OCI-LY1 (cell line): Measurements from ENCODE around the gene MSMP.

ENCODE experiments used
- H2AFZ ChIP-seq: fragments of 200-600 bp; sonication (generic), shearing (Covaris generic); 2 replicates; pipeline ENCODE4 v1.6.0; 2014; ENCODE audit warnings: antibody characterized with exemption, mild to moderate bottlenecking, low read length
- H3F3A ChIP-seq: fragments of 200-600 bp; sonication (generic), shearing (Covaris generic); 2 replicates; pipeline ENCODE4 v1.6.0; 2014; ENCODE audit warnings: mild to moderate bottlenecking, antibody characterized with exemption, low read length, moderate library complexity; ENCODE audit not compliant: insufficient read depth
- H3K27ac ChIP-seq: fragments of 200-600 bp; sonication (generic); 2 replicates; pipeline ENCODE4 v1.5.1; 2014; ENCODE audit warnings: low read length, mixed run types, mild to moderate bottlenecking, low read depth; ENCODE audit not compliant: poor library complexity, severe bottlenecking
- H3K27me3 ChIP-seq: fragments of 200-600 bp; sonication (generic); 2 replicates; pipeline ENCODE4 v1.6.0; 2014; ENCODE audit warnings: antibody characterized with exemption, mild to moderate bottlenecking, low read length, moderate library complexity; ENCODE audit not compliant: insufficient read depth
- H3K36me3 ChIP-seq: fragments of 200-600 bp; sonication (generic); 2 replicates; pipeline ENCODE4 v1.6.1; 2014; ENCODE audit warnings: mild to moderate bottlenecking, antibody characterized with exemption, low read length, moderate library complexity, mixed read lengths; ENCODE audit not compliant: insufficient read depth
- H3K4me1 ChIP-seq: fragments of 200-600 bp; sonication (generic); 2 replicates; pipeline ENCODE4 v1.5.1; 2014; ENCODE audit warnings: mild to moderate bottlenecking, low read length, moderate library complexity; ENCODE audit not compliant: insufficient read depth, severe bottlenecking
- H3K4me2 ChIP-seq: fragments of 200-600 bp; sonication (generic), shearing (Covaris generic); 2 replicates; pipeline ENCODE4 v1.6.1; 2014; ENCODE audit warnings: low read length
- H3K4me3 ChIP-seq: fragments of 200-600 bp; sonication (generic); 2 replicates; pipeline ENCODE4 v1.5.1; 2014; ENCODE audit warnings: low read length, low read depth, mild to moderate bottlenecking, mixed read lengths; ENCODE audit not compliant: poor library complexity, severe bottlenecking
- H3K79me2 ChIP-seq: fragments of 200-600 bp; shearing (Covaris generic); 2 replicates; pipeline ENCODE4 v1.6.1; 2016; ENCODE audit warnings: mixed run types, low read length, mixed read lengths; ENCODE audit not compliant: insufficient read depth
- H3K9ac ChIP-seq: fragments of 200-600 bp; sonication (generic), shearing (Covaris generic); 2 replicates; pipeline ENCODE4 v1.6.1; 2014; ENCODE audit warnings: mild to moderate bottlenecking, low read length, mixed read lengths
- H3K9me2 ChIP-seq: fragments of 200-600 bp; sonication (generic), shearing (Covaris generic); 2 replicates; pipeline ENCODE4 v1.6.1; 2014; ENCODE audit warnings: low read depth, mild to moderate bottlenecking, low read length, mixed read lengths
- H3K9me3 ChIP-seq: fragments of 200-600 bp; shearing (Covaris generic); 2 replicates; pipeline ENCODE4 v1.6.1; 2014; ENCODE audit warnings: low read length, mixed read lengths
- H4K20me1 ChIP-seq: fragments of 200-600 bp; sonication (generic), shearing (Covaris generic); 2 replicates; pipeline ENCODE4 v1.6.0; 2016; ENCODE audit warnings: mild to moderate bottlenecking, low read length; ENCODE audit not compliant: insufficient read depth
- EZH2 ChIP-seq: fragments of 200-600 bp; sonication (generic), shearing (Covaris generic); IDR thresholded peaks from 2 replicates; pipeline ENCODE4 v1.8.0; 2017; ENCODE audit warnings: borderline replicate concordance, mixed run types, mild to moderate bottlenecking, antibody characterized with exemption, low read length, moderate library complexity, mixed read lengths
- TF ChIP-seq, protein P1 (sequence below): fragments of 200-600 bp; sonication (generic), shearing (Covaris generic); IDR thresholded peaks from 2 replicates; pipeline ENCODE4 v1.5.1; 2017; ENCODE audit warnings: mild to moderate bottlenecking, antibody characterized with exemption, low read length, moderate library complexity, mixed read lengths

MSMP gene

DNA sequence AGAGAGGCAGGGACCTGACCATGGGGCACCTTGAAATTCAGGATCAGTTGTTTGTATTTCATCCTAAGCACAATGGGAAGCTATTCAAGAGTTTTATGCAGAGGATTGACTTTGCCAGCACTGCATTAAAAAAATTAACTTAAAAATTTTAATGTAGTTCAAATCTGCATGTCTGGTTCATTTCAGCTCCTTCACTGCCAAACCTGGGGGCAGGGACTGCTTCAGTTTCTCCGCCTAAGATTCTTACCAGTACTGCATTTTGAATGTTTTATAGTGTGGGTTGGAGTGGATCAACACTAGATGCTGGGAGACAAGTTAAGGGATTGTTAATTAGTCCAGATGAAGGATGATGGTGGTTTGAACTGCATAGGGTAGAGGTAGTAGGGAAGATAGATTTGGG is 15.7 kb upstream of the MSMP start:
- H3K36me3 ChIP-seq: peaks cover 3% of the 10 kb centered on the region; the same call in 1 of the 2 replicates
- no peaks in the 10 kb centered on the region for H3F3A ChIP-seq
- no peak overlapping the region for H3K4me2 ChIP-seq
- H2AFZ ChIP-seq: no peak overlapping the region
- no peaks in the 10 kb centered on the region for H4K20me1 ChIP-seq
- no peaks in the 10 kb centered on the region for H3K27me3 ChIP-seq
- no peaks in the 10 kb centered on the region for H3K9me3 ChIP-seq
- H3K9me2 ChIP-seq: no peaks in the 10 kb centered on the region
- TF ChIP-seq, protein P1, sequence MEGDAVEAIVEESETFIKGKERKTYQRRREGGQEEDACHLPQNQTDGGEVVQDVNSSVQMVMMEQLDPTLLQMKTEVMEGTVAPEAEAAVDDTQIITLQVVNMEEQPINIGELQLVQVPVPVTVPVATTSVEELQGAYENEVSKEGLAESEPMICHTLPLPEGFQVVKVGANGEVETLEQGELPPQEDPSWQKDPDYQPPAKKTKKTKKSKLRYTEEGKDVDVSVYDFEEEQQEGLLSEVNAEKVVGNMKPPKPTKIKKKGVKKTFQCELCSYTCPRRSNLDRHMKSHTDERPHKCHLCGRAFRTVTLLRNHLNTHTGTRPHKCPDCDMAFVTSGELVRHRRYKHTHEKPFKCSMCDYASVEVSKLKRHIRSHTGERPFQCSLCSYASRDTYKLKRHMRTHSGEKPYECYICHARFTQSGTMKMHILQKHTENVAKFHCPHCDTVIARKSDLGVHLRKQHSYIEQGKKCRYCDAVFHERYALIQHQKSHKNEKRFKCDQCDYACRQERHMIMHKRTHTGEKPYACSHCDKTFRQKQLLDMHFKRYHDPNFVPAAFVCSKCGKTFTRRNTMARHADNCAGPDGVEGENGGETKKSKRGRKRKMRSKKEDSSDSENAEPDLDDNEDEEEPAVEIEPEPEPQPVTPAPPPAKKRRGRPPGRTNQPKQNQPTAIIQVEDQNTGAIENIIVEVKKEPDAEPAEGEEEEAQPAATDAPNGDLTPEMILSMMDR: no peak
- no peak for TF ChIP-seq EZH2
- H3K9ac ChIP-seq: no peak overlapping the region
- no peak overlapping the region for H3K27ac ChIP-seq
- no peaks in the 10 kb centered on the region for H3K79me2 ChIP-seq
- H3K4me1 ChIP-seq: peaks cover 20% of the 10 kb centered on the region
- H3K4me3 ChIP-seq: no peak overlapping the region

DNA sequence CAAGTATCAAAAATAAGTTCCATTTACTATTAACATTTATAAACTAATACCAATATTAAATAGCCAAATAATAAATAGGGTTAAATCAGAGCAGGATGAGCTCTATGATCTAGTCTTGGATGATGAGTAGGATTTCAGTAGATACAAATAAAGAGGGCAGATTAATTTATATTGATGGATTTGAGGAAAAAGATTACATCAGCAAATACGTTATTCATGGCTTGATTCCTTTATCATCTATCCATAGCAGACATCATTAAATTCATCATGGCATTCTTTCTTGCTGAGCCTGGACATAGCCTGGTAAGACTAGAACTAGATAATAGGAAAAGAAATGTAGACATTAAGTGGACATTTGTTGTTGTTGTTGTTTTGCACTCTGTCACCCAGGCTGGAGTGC is 13.4 kb upstream of the MSMP start:
- H3K27me3 ChIP-seq: no peaks in the 10 kb centered on the region
- no peaks in the 10 kb centered on the region for H3K9me3 ChIP-seq
- no peak overlapping the region for H3K4me3 ChIP-seq
- H3K36me3 ChIP-seq: peaks cover 3% of the 10 kb centered on the region; the same call in 1 of the 2 replicates
- H3K27ac ChIP-seq: no peak overlapping the region
- no peak for TF ChIP-seq EZH2
- TF ChIP-seq, protein P1: no peak
- H3K79me2 ChIP-seq: no peaks in the 10 kb centered on the region
- no peaks in the 10 kb centered on the region for H3F3A ChIP-seq
- no peaks in the 10 kb centered on the region for H3K9me2 ChIP-seq
- no peak overlapping the region for H3K9ac ChIP-seq
- H4K20me1 ChIP-seq: no peaks in the 10 kb centered on the region
- H3K4me1 ChIP-seq: peaks cover 18% of the 10 kb centered on the region
- H3K4me2 ChIP-seq: no peak overlapping the region
- no peak overlapping the region for H2AFZ ChIP-seq

DNA sequence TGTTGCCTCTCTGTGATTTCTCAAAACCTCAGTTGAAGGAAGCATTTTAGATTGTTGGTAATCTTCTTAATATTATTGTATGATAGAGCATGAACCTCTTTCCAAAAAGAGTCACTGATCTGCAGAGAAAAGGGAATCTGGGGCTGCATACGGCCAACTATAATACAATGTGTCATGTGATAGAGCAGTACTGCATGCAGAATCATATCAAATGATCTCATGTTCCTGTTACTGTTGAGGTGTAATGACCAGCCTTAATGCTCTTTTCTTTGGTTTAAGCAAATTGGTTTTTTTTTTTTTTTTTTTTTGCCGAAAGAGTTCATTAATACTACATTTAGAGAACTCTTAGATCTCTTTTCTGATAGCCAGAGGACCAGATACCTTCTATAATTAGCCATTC is 12.9 kb upstream of the MSMP start:
- Histone ChIP-seq H3K9ac (no peak overlapping the region), H4K20me1 (no peaks in the 10 kb centered on the region), H3K9me2 (no peaks in the 10 kb centered on the region), H3K4me3 (no peak overlapping the region), H2AFZ (no peak overlapping the region), H3K27ac (no peak overlapping the region), H3K27me3 (no peaks in the 10 kb centered on the region), H3F3A (no peaks in the 10 kb centered on the region), H3K4me1 (peaks cover 15% of the 10 kb centered on the region), H3K36me3 (peaks cover 3% of the 10 kb centered on the region; the same call in 1 of the 2 replicates), H3K9me3 (no peaks in the 10 kb centered on the region), H3K4me2 (no peak overlapping the region), H3K79me2 (no peaks in the 10 kb centered on the region)
- TF ChIP-seq, protein P1: no peak
- no peak for TF ChIP-seq EZH2
